ENCODE results near the gene MYH11.

GRCh38 chr16:15834502-15834901, 22.3 kb downstream of the MYH11 start:
- TF ChIP-seq ZBTB33 (CRISPR knock-in tag; IDR thresholded peaks at IDR 0.05), result no peak
- no peak for TF ChIP-seq ZBTB43 (CRISPR knock-in tag; conservative IDR thresholded peaks at IDR 0.05)
- no peak for TF ChIP-seq ZNF660 (CRISPR knock-in tag; IDR thresholded peaks at IDR 0.05; ENCODE audit: borderline replicate concordance, low read depth)
- TF ChIP-seq CBX5 (CRISPR knock-in tag; IDR thresholded peaks at IDR 0.05; ENCODE audit: borderline replicate concordance), result no peak
- no peak for TF ChIP-seq POLR2A (IDR thresholded peaks at IDR 0.05; ENCODE audit: insufficient read depth in 1 of 2, low read depth in 2 of 2, low read length in 2 of 2)
- no peak for TF ChIP-seq SAP130 (CRISPR knock-in tag; IDR thresholded peaks at IDR 0.05; ENCODE audit: low read depth)
- TF ChIP-seq ZNF597 (CRISPR knock-in tag; IDR thresholded peaks at IDR 0.05), result no peak
- no peak for TF ChIP-seq ZBTB10 (CRISPR knock-in tag; IDR thresholded peaks at IDR 0.05; ENCODE audit: borderline replicate concordance)
- TF ChIP-seq ZZZ3 (CRISPR knock-in tag; IDR thresholded peaks at IDR 0.05; ENCODE audit: borderline replicate concordance), result no peak

Measured in HepG2 (cell line).